HT1080 (cell line): ENCODE data around the gene DPY19L2. TPM values are rescaled to one million over a fixed set of nuclear protein-coding genes. Genes with fewer than 3 reads are reported as not detected.
"Not testable (repeated sequence)": the region's sequence is repeated elsewhere in the genome, so short reads cannot be mapped to it uniquely, and the experiment has no call there.

ENCODE experiments used
- DNase-seq: peaks from one replicate; pipeline ENCODE4 v3.0.0-alpha.2; 2015; ENCODE audit warnings: low read depth
- total RNA-seq: library from RNA; depleted of rRNA; stranded (reverse); fragments of >200 nt; shearing (Covaris generic); gene quantifications from 2 replicates; pipeline ENCODE4 v1.2.3, GENCODE V29; 2014

DPY19L2 gene
- total RNA-seq, 1 experiment from 2014 or later = 2.4 TPM

GRCh38 chr12:63663005-63663404, 5.3 kb downstream of the DPY19L2 start:
- not testable (repeated sequence) for DNase-seq

GRCh38 chr12:63658501-63658900, 9.8 kb downstream of the DPY19L2 start:
- not testable (repeated sequence) for DNase-seq

- not testable (repeated sequence) for DNase-seq
These were observed 11.9 kb downstream of the DPY19L2 start for GRCh38 chr12:63656407-63656806.

- not testable (repeated sequence) for DNase-seq
These were observed 12.6 kb downstream of the DPY19L2 start for GRCh38 chr12:63655543-63656257.

GRCh38 chr12:63654481-63654880, 13.8 kb downstream of the DPY19L2 start:
- not testable (repeated sequence) for DNase-seq

- peak; percentile 87 for DNase-seq
These were observed 18.8 kb downstream of the DPY19L2 start for GRCh38 chr12:63649517-63649916.

GRCh38 chr12:63643381-63644140, 24.7 kb downstream of the DPY19L2 start:
- DNase-seq = not testable (repeated sequence)

- not testable (repeated sequence) for DNase-seq
These were observed 44.0 kb downstream of the DPY19L2 start for GRCh38 chr12:63624258-63624657.

- DNase-seq = not testable (repeated sequence)
These were observed 52.7 kb downstream of the DPY19L2 start for GRCh38 chr12:63615544-63615943.

GRCh38 chr12:63611285-63611684, 57.0 kb downstream of the DPY19L2 start:
- DNase-seq = not testable (repeated sequence)

GRCh38 chr12:63609281-63609680, 59.0 kb downstream of the DPY19L2 start:
- DNase-seq = peak; percentile 9

- not testable (repeated sequence) for DNase-seq
These were observed 63.3 kb downstream of the DPY19L2 start for GRCh38 chr12:63604985-63605384.

GRCh38 chr12:63594828-63595227, 73.5 kb downstream of the DPY19L2 start:
- not testable (repeated sequence) for DNase-seq

GRCh38 chr12:63584426-63584825, 83.9 kb downstream of the DPY19L2 start:
- peak; percentile 64 for DNase-seq

- not testable (repeated sequence) for DNase-seq
These were observed 85.0 kb downstream of the DPY19L2 start for GRCh38 chr12:63583289-63583688.

- DNase-seq = not testable (repeated sequence)
These were observed 90.7 kb downstream of the DPY19L2 start for GRCh38 chr12:63577631-63578030.

- DNase-seq = not testable (repeated sequence)
These were observed 96.3 kb downstream of the DPY19L2 start for GRCh38 chr12:63572038-63572437.

- not testable (repeated sequence) for DNase-seq
These were observed 109.8 kb downstream of the DPY19L2 start for GRCh38 chr12:63558445-63558844.

GRCh38 chr12:63551397-63551796, 116.9 kb downstream of the DPY19L2 start:
- DNase-seq = not testable (repeated sequence)

- not testable (repeated sequence) for DNase-seq
These were observed 119.3 kb downstream of the DPY19L2 start for GRCh38 chr12:63549034-63549433.

GRCh38 chr12:63545298-63545916, 122.9 kb downstream of the DPY19L2 start:
- DNase-seq = not testable (repeated sequence)

GRCh38 chr12:63538656-63539055, 129.6 kb downstream of the DPY19L2 start:
- not testable (repeated sequence) for DNase-seq
